ENCODE measurements around the gene RGPD5.
"Not testable (repeated sequence)": the region's sequence is repeated elsewhere in the genome, so short reads cannot be mapped to it uniquely, and the experiment has no call there.

DNA sequence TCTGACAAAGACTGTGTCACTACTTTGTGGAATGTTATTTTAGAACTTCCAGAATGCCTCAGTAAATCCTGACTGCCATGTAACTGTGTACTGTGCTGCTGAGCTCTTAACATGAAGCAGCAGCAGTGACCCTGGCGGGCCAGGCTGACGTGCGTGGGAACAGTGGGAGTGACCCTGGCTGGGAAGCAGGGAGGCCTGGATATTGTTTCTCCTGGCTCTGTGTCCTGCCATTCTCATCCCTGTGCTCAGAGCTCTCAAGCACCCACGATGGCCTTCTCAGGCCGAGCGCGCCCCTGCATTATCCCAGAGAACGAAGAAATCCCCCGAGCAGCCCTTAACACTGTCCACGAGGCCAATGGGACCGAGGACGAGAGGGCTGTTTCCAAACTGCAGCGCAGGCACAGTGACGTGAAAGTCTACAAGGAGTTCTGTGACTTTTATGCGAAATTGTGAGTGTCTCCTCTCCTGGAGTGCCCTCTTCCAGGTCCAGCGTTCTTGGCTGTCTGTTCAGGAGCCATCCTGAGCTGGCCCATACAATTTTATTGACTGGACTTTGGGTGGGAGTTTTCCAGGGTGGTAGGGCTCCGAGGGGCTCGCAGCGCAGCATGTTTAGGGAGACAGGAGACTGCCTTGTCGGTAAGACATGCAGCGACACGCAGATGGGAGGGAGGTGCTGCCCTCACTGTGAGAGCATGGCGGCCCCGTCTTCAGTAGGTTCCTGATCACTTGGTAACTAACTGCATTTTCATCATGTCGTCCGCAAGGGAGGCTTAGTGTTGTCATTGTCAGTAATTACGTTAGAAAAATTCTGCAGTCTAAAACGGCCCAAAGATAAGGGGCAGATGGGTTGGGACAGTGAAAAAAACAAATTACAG lies 104.6 kb downstream of the RGPD5 start, which contains the start of gene LIMS3:
- TF ChIP-seq GATA2, GATA3 (IDR thresholded peaks at IDR 0.05; ENCODE audit: low read depth, low read length): not testable (repeated sequence)
